Measurements from ENCODE around the gene SELENOO. TPM values are rescaled to one million over a fixed set of nuclear protein-coding genes. Genes with fewer than 3 reads are reported as not detected.

The SELENOO gene
- total RNA-seq, 1 donor from 2014 or later, result 23.8 TPM

DNA sequence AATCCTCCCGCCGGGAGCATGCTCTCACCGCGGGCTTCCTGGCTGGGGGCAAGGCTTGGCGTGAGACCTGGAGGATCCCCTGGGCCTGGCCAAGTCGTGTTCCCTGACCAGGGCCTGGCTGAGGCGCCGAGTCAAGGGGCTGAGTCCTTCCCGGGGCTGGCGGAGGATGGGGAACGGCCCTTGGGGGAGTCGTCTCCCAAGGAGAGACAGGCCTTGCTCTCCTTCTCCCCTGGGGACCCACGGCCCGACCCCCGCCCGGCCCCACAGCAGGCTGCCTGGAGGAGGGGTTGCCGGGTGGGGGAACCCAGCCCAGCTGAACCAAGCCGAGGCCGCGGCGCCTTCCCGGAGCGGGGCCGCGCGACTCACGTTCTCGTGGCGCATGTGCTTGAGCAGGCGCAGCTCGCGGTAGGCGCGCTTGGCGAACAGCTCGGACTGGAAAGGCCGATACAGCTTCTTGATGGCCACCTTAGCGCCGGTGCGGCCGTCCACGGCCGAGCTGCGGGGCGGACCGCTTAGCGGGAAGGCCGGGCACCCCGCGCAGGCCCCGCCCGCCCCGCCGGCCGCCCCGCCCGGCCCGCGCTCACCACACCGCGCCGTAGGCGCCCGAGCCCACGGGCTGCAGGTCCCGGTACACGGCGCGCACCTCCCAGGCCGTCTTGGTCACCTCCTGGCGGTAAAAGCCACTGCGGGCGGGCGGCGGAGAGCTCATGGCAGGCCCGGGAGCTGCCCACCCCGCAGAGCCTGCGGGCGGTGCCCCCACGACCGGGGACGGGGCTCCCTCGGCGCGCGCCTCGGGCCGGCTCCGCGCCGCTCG lies 60.2 kb downstream of the SELENOO start:
- TF ChIP-seq CTCF (conservative IDR thresholded peaks at IDR 0.05), result no peak
- Mint-ChIP-seq H3K36me3 (no peaks in the 10 kb centered on the region), H3K27me3 (peaks cover 13% of the 10 kb centered on the region), H3K9me3 (no peaks in the 10 kb centered on the region), H3K4me1 (ENCODE audit: unreplicated experiment) (peaks cover 5% of the 10 kb centered on the region), H3K4me3 (peak overlapping the region; percentile 73), H3K27ac (no peak overlapping the region)
- DNase-seq (ENCODE audit: extremely low spot score, unreplicated experiment), result no peak

- Mint-ChIP-seq H3K27me3 (peaks cover 16% of the 10 kb centered on the region), H3K36me3 (no peaks in the 10 kb centered on the region), H3K27ac (no peak within 1 kb of the TSS), H3K9me3 (no peaks in the 10 kb centered on the region), H3K4me3 (peak within 1 kb of the TSS; percentile 78), H3K4me1 (ENCODE audit: unreplicated experiment) (peaks cover 5% of the 10 kb centered on the region)
- no peak for DNase-seq (ENCODE audit: extremely low spot score, unreplicated experiment)
- no peak for TF ChIP-seq CTCF (conservative IDR thresholded peaks at IDR 0.05)
Observed at GRCh38 chr22:50261615-50262459, 61.0 kb downstream of the SELENOO start, which contains the start of gene MAPK12. Gene MAPK12 (minus strand): TSS chr22:50261683. CDS start chr22:50261509, 174 bp downstream.

DNA sequence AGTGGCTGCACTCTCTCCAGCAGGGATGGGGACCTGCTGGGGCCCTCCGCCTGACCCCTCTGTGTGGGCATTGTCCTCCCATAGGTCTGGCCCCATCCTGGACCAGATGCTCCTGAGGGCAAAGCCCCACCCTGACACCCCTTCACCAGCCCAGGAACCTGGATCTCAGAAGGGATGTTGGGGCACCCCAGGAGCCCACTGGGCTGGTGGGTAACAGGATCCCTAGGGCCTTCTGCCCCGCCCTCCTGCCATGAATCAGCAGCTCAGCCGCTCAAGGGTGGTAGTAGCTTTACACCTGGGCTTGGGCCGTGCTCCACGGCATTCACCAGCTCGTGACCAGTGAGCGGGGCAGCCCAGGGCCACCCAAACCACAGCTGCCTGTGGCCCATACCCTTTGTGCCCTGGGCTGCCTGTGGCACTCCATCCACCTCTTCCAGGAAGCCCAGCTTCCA lies 61.7 kb downstream of the SELENOO start:
- H3K9me3 Mint-ChIP-seq, result no peaks in the 10 kb centered on the region
- H3K4me3 Mint-ChIP-seq, result peak overlapping the region; percentile 78
- peaks cover 5% of the 10 kb centered on the region for H3K4me1 Mint-ChIP-seq (ENCODE audit: unreplicated experiment)
- H3K36me3 Mint-ChIP-seq, result no peaks in the 10 kb centered on the region
- DNase-seq (ENCODE audit: extremely low spot score, unreplicated experiment), result no peak
- no peak overlapping the region for H3K27ac Mint-ChIP-seq
- no peak for TF ChIP-seq CTCF (conservative IDR thresholded peaks at IDR 0.05)
- H3K27me3 Mint-ChIP-seq, result peaks cover 16% of the 10 kb centered on the region

DNA sequence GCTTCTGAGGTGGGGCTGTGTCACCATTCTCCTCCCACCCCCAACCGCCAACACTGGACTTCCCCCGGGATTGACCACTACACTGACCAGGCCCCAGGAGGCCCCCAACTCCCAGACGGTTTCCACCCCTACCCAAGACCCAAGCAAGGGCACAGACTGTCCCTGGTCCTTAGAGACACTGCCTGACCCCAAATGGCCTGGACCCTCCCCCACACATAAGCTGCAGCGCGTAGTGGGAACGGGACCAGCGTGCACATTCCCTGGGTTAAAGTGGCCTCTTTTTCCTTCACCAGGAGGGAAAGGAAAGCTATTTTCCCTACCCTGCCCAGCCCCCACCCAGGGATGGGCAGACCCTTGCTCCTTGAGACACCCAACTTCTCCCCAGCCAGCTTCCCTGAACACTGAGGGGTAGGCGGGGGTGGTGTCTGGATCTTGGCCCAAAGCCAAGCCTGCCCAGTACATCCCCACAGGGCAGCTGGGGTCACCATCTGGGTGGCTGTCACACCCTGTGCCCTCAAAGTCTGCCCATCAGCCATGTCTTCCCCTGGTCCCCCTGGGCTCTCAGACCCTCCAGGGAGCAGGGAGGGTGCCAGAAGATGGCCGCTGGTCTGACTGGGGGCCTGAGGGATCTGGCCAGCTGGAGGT lies 62.3 kb downstream of the SELENOO start:
- TF ChIP-seq CTCF (conservative IDR thresholded peaks at IDR 0.05), result no peak
- Mint-ChIP-seq H3K27me3 (peaks cover 17% of the 10 kb centered on the region), H3K36me3 (no peaks in the 10 kb centered on the region), H3K4me3 (no peak overlapping the region), H3K4me1 (ENCODE audit: unreplicated experiment) (peaks cover 5% of the 10 kb centered on the region), H3K27ac (no peak overlapping the region), H3K9me3 (no peaks in the 10 kb centered on the region)
- DNase-seq (ENCODE audit: extremely low spot score, unreplicated experiment), result no peak

DNA sequence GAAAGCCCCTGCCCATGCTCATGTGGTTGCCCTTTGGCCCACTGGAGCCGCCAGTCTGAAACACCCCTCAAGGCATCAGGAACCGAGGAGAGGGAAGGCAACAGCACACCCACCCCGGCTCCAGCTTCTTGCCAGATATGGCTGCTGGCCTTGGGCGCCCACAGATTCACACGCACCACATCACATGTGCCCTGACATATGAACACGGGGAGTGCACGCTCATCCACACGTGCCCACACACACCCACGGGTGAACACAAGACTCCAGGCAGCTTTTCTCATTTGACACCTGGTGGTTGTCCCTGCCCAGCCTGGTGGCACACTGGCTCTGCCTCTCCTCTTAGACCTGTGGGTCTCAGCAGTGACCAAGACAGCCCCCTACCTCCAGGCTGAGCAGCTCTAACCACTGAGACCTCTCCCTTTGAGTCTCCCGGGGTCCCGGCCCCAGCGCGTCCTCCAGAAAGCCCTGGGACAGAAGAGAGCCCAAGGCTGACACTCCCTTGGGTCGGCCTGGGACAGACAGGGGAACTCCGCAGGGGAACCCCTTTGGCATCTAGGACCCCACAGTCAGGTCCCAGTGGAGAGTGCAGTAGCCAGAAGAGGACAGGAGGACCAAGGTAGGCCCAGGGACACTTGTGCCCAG lies 63.4 kb downstream of the SELENOO start:
- H3K36me3 Mint-ChIP-seq, result no peaks in the 10 kb centered on the region
- no peaks in the 10 kb centered on the region for H3K9me3 Mint-ChIP-seq
- no peak overlapping the region for H3K27ac Mint-ChIP-seq
- H3K4me1 Mint-ChIP-seq (ENCODE audit: unreplicated experiment), result peaks cover 5% of the 10 kb centered on the region
- TF ChIP-seq CTCF (conservative IDR thresholded peaks at IDR 0.05), result no peak
- H3K27me3 Mint-ChIP-seq, result peaks cover 26% of the 10 kb centered on the region
- no peak for DNase-seq (ENCODE audit: extremely low spot score, unreplicated experiment)
- H3K4me3 Mint-ChIP-seq, result no peak overlapping the region
